GM11168 (cell line): ENCODE data around the gene FBXL7.

Experiments used
- in situ Hi-C: fragments of 300-500 bp; cut with MboI; formaldehyde crosslinking; loops from one replicate; pipeline ENCODE4 v1.12.0; 2022; ENCODE audit warnings: low sequenced_read_pairs; ENCODE audit not compliant: unreplicated experiment

The FBXL7 gene

DNA sequence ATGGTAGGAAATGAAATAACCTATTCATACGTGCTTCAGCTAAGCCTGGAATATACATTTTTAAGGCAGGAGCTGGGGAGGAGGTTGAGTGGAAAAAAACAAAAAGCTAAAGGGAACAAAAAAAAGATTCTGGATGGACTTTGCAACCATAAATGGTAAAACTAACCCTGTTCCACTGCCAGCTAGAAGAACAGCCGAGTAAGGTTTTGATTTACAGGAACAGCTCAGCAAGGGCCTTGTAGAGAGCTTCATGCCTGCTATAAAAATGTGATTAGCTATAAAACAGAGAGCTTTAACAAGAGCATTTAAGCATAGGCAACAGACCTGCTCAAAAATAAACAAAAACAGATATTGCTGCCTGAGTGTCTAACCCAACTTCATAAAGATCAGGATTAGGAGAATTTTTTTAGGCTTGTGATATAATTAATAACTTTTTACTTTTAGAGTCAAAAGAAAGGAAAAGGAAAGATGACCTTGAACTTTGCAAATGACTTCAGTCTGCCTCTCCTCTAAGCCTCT lies 194.8 kb downstream of the FBXL7 start:
- in situ Hi-C loops: no loop called here

DNA sequence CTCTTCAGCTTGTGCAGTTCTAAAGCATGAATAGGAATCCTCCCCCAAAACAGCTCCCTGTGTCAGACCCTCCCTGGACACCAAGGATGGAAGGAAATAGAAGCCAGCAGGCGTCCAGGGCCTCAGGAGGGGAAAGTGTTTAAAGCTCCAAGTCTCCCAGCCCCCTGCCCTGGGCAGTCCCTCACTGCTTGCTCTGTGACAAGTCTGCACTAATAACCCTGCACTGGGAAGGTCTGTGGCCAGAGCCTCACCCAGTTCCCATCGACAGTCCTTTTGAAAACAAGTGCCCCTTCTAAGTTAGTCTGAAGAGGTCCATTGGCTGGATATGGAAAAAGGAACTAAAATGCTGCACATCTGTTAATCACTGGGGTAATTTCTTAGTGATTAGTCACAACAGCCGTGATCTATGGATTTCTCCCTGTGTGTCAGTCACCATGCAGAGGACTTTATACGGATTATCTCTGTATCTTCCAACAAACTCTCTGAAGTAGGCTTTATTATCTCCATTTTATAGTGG lies 195.3 kb downstream of the FBXL7 start:
- in situ Hi-C loops: no loop called here

DNA sequence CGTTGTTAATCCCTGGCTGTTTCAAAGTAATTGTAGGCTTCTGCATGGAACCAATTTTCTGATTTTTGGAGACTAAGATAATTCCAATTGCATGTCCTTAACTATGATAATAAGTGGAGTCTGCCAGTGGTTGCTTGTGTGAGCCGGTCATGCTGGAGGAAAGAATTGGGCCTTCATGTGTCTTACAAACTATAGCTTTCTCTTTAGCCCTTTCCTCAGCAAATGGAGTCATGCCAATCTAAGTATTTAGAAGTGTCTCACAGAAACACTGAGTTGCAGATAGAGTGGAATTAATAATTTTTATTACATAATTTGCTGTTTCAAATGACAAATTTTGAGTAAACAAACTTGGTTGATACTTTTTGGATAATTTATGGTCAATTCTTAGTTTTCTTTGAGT lies 200.4 kb downstream of the FBXL7 start:
- in situ Hi-C loops: no loop called here

DNA sequence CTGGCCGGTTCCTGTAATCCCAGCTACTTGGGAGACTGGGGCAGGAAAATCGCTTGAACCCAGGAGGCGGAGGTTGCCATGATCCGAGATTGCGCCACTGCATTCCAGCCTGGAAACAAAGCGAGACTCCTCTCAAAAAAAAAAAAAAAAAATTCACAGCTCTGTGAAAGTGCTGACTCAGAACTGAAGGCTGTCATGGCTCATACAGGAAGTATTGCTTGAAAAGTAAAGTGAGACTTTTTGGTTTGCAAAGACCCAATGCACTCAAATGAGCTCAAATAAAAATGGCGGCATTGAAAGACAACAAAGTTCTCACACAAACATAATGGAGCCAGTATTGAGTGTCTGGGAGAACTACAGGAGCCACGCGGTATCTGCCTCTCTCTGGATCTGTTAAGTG lies 202.1 kb downstream of the FBXL7 start:
- in situ Hi-C loops: no loop called here

DNA sequence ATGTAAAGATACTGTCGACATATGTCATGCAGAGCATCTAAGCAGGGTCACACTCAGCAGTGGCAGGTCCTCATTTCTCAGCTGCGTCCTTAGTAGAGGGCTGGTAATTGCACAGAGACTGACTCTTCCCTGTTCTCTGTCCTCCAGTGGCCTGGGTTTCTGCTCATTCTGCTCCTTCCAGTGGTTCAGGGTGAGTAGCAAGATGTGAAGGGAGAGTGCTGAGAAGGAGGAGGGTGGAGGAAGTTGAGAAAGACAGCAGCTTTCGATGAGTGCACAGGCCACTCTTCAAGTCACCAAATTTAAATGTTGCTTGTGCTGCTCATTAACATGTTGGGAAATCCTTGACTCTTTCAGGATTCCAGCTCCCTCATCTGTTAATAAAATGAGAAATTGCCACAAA lies 203.9 kb downstream of the FBXL7 start:
- in situ Hi-C loops: no loop called here

DNA sequence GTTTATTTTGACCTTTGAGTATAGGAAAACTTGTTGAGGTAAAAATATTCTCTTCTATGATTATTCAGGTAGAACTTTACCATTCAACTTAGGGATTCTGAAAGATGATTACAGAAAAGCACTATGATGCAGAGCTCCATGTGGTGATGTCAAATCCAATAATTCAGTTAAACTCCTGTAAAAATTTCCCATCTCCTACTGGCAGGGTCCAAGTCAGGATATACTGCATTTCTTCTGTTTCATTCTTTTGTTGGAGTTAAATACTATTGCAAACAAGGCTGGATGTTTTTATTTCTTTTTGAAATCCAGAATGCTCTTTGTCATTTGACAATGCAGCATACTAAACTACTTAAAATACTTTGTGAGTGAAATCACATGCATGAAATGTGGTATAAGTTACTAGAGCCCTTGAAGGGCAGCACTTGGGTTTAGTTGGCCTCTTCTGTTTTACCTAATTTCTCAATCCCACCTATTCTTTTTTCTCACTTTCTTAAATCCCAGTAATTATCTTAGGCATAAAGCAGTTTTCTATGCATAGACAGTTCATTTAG lies 204.5 kb downstream of the FBXL7 start:
- in situ Hi-C loops: no loop called here

DNA sequence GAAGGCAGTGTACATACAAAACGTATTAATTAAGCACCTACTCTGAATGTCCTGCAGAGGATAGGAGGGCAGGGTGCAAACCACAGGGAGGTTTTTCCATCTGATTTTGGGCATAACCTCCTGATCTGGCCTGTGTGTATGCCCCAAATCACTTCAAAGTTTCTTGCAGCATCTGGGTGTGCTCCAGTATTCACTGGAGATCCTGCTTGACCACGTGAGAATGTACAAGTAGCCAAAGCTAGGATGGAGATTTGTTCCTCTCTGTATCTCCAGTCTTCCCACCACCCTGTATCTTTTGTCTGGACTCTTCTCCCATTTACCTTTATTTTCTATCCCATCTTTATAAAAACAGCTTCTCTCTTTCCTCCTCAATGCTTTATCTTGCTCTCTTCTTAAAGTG lies 207.7 kb downstream of the FBXL7 start:
- in situ Hi-C loops: no loop called here

DNA sequence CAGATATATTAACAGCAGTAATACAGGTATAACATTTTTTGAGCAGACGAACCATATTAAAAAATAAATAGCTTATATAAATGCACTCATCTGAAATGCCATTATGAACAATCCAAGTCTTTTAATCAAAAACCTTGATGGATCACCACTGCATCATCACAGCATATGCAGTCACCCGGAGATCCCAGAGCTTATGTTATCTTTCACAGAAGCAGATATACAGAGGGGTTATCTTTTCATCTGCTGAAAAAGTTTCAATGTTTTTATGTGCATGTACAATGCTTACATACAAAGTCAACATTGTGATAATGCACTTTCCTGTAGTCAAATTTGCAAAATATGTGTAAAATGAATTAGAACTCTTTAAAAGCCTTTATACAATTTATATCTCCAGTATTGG lies 211.9 kb downstream of the FBXL7 start:
- in situ Hi-C loops: no loop called here

DNA sequence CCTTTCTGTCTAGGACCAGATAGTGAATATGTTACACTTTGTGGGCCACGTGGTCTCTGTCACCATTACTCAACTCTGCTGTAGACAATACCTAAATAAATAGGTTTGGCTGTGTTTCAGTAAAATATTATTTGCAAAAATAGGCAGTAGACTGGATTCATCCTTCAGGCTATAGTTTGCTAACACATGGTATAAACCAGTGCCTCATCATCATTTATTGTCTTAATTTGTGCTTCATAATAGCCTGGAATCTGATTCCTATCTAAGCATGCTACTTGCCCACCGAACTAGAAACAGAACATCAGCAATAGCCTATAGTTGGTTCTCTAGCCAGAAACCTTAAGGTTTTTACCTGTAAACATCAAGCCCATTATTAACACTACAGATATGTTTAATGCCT lies 215.6 kb downstream of the FBXL7 start:
- in situ Hi-C loops: no loop called here

DNA sequence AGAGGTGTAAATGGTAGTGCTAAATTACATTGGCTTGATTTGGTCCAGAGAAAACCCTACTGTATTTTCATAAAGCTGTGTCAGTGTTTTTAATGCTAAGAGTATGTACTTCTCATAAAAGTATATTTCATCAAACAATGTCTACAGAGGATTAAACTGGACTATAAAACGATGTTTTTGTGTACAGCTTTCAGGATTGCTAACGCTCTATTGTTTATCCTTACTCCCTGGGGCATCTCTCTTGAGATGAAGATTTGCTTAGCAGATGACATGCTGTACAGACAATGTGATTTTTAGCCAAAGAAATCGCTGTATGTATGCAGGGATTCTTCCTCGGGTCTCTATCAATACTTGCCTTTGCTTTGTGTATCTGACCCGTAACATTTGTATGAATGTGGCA lies 216.0 kb downstream of the FBXL7 start:
- in situ Hi-C loops: no loop called here

DNA sequence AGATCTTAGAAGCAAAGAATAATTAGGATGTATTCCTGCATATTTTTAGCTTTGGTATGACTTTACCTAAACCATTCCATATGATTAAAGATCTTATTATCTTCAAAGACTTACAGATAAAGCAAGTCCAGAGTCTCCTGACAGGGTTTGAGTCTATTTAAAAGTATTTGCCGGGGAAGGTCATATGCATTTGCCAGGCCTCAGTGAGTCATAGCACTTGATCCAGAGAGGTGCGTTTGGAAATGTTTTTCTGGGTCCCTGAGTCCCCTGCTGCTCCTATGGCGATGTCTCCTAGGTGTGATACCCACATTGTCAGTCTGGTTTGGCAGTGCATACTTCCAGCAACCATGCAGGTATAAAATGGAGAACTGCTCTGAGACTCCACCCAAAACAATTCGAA lies 217.0 kb downstream of the FBXL7 start:
- in situ Hi-C loops: no loop called here

DNA sequence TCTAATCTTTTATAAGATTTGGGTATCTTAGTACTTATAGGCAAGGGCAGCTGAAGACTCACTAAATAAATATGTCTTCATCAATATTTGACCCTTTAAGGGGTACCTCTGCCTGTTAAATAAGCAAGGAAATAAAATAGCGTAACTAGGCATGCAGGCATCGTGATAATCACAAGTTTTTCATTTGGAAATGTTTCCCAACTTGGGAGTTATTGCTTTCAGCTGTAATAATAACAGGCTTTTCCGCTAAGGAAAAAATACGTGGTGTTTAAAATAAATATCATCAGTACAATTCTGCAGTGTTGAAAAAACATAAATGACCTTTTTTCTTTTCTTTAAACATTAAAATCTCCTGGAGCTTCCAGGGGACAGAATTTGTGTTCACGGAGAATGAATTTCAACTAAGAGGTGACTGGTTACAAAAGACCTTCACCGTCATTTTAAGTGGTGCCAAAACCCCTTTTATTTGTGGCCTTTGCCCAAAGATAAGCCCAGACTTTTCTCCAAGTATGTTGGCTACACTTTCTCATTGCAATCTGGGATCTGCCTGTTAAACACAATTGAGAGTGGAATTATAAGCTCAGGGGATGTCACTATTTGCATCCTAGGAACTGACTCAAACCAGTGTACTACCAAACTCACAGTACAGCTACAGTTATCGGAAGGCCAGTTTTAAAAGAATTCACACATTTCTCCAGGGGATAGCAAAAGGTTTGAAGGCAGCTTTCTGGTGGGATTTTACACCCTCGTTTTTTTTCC lies 218.6 kb downstream of the FBXL7 start:
- in situ Hi-C loops: no loop called here

DNA sequence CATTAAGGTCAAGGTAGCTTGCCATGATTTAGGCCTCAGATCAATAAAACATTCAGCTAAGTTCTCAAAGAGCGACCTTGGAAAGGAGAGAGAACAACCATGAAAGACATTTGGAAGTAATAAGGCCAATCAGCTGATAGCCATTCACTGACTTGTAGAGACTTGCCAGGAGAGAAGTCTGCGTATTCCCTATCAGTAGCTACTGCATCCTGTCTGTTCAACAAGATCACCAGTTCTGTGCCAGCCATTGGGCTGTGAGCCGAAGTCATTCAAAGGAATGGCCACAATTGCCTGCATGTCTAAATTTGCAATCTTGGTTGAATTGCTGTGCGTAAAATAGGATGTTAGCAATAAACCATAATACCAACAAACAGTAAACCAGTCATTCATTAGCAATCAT lies 219.8 kb downstream of the FBXL7 start:
- in situ Hi-C loops: no loop called here

DNA sequence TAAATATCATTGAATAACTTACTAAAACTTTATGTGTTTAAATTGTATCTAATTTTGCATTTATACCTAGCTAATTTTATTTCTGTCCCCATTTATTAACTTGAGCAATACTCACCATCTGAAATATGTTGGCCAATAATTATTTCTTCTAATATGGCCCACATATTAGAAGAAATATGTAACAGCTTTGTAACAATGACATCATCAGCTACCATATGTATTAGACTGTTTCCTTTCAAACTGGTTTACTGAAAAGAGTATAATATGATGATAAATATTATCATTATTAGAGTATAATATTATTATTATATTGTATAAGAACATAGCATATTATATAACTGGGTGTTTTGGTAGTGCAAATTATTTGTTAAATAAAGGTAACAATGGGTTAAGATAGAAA lies 220.5 kb downstream of the FBXL7 start:
- in situ Hi-C loops: no loop called here

DNA sequence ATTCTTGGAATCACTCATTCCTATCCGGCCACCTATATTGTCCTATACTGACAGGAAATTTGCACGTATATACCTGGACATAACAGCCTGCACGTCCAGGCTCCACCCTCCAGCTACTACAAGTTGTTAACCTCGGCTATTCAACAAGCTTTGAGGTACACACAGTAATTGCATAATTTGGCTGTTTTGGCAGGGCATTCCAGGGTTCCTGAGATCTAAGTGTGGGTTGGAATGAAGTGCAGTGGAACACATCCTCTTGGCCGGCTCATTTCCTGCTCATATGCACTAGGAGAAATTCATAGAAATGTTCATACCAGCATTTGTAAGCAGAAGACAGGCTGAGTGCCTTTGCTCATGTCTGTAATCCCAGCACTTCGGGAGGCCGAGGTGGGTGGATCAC lies 222.3 kb downstream of the FBXL7 start:
- in situ Hi-C loops: no loop called here

DNA sequence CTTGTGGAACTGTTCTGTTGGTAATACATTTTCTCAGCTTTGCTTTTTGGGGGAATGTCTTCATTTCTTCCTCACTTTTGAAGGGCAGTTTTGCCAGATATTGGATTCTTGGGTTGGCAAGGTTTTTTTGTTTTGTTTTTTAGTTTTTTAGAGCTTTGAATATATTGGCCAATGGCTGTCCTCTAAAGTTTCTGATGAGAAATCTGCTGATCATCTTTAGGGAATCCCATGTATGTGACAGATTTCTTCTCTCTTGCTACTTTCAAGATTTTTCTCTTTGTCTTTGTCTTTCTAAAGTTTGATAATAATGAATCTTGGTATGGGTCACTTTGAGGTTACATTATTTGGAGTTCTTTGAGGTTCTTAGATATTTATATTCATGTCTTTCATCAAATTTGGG lies 227.4 kb downstream of the FBXL7 start:
- in situ Hi-C loops: no loop called here

DNA sequence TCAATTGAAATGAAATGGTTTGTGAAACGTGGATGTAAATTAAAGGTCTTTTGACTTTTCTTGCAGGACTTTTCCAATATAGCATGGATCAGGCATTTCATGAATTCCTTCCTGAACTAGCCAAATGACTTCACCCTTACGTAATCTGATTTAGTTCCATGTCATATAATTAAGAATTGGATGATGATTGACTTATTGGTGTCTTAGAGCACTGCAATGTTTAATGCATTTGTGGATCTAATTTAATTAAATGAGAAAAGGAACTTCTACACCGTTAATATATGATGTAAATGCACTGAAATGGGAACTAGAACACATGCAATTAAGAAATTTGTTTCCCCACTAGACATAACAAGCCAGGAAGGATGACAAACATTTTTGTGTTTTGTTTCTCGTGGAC lies 228.8 kb downstream of the FBXL7 start:
- in situ Hi-C loops: no loop called here

DNA sequence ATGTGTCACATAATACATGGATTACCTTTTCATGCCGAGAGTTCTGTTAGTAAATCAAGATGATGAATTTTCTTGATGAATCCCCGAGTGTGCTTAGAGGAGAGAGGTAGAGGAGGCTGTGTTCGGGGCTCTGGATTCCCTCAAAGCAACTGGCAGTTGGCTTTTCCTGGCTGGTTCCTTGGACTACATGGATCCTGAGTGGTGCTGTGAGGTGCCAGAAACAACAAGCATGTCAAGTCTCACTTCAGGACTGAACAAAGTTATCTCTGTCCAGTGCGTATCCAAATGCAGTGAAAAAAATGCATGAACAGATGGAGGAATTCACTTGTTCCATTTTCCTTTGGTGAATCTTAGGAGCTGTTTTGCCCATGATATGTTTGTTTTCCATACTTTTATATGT lies 231.7 kb downstream of the FBXL7 start:
- in situ Hi-C loops: no loop called here

DNA sequence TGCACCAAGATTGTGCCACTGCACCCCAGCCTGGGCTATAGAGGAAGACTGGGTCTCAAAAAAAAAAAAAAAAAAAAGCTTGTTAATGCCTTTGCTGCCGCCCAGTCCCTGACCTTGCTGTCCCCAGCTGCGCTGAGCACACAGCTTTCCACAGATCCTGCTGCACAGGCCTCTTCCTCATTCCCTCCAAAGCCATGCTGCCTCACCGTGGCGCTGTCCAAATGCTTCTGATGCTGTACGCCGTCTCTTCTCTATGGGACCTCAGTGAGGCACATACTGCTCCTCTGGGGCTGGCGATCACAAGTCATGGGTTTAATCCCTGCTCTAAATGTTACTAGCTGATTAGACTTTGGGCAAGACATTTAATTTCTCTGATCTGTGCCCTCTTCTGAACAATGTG lies 234.1 kb downstream of the FBXL7 start:
- in situ Hi-C loops: no loop called here

DNA sequence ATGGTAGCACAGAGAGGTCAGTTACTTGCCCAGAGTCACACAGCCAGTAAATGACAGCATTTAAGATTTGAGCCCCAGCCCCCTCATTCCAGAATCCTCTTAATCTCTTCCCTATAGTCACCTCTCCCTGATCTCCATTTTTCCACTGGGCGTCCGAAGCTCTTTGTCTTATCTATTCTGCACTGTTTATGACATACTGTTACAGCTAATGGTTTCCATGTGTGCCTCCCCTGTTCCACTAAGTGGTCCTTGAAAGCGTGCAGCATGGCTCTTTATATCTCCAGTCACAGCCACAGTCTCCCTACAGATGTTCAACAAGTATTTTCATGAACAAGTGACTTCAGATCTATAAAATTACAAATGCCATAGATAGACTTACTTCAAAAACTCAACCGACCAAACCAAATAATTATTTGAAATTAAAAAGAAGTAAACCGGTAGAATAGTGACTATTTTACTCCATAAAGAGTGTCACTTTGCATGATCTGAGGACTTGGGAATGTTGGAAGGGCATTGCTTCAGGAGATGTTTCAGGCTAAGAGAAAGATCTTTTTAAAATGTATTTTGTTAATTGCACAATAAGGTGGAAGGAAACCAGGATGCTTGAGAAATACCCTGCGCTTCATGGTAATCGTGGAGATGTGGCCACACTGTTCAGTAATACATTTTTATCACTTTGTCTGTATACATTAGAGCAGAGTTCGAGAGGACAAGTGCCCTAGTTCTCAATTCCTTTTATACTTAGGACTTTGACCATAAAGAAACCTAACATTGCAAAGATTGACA lies 237.2 kb downstream of the FBXL7 start:
- in situ Hi-C loops: no loop called here
